Activated T-cell treated with anti-CD3 and anti-CD28 coated beads for 1 hour (primary cell): ENCODE results near the gene MMP23B.

Source experiments
- DNase-seq: peaks from one replicate; pipeline ENCODE4 v3.0.0-alpha.2; 2020; ENCODE audit warnings: low read depth

Gene MMP23B

GRCh38 chr1:1620433-1621139, 11.4 kb upstream of the MMP23B start:
- DNase-seq, result no peak

- no peak for DNase-seq
These were observed 10.6 kb upstream of the MMP23B start for GRCh38 chr1:1621173-1622009.

GRCh38 chr1:1622010-1622787, 9.8 kb upstream of the MMP23B start:
- no peak for DNase-seq

- no peak for DNase-seq
These were observed 9.2 kb upstream of the MMP23B start for GRCh38 chr1:1622788-1623094.

GRCh38 chr1:1623181-1623630, 8.8 kb upstream of the MMP23B start:
- DNase-seq, result no peak

GRCh38 chr1:1623631-1624442, 8.1 kb upstream of the MMP23B start:
- DNase-seq, result no peak

GRCh38 chr1:1624443-1625403, 7.2 kb upstream of the MMP23B start:
- DNase-seq, result no peak

- no peak for DNase-seq
These were observed 6.6 kb upstream of the MMP23B start for GRCh38 chr1:1625404-1625775.

- DNase-seq, result no peak
These were observed 6.2 kb upstream of the MMP23B start for GRCh38 chr1:1625824-1626206.

- DNase-seq, result no peak
These were observed 5.5 kb upstream of the MMP23B start for GRCh38 chr1:1626207-1627141.

- DNase-seq, result no peak
These were observed 4.6 kb upstream of the MMP23B start for GRCh38 chr1:1627261-1627828.

GRCh38 chr1:1627829-1628753, 3.9 kb upstream of the MMP23B start:
- no peak for DNase-seq

- no peak for DNase-seq
These were observed 3.1 kb upstream of the MMP23B start for GRCh38 chr1:1628754-1629429.

- peak; percentile 61 for DNase-seq
These were observed 2.4 kb upstream of the MMP23B start for GRCh38 chr1:1629430-1630190.

GRCh38 chr1:1630191-1630964, 1.6 kb upstream of the MMP23B start:
- peak; percentile 86 for DNase-seq
